ENCODE data around the gene PTCHD4. TPM values are rescaled to one million over a fixed set of nuclear protein-coding genes. Genes with fewer than 3 reads are reported as not detected.

The PTCHD4 gene
- total RNA-seq, 4 donors from 2014 or later: 1.2 to 2.6 (median 1.2) TPM; not detected in 1

GRCh38 chr6:48090546-48090945, 20.5 kb downstream of the PTCHD4 start:
- no peak overlapping the region for H3K4me3 ChIP-seq
- no peak for TF ChIP-seq POLR2A (IDR thresholded peaks at IDR 0.05)
- TF ChIP-seq EP300 (IDR thresholded peaks at IDR 0.05): no peak
- no peak for TF ChIP-seq POLR2AphosphoS5 (IDR thresholded peaks at IDR 0.05)
- TF ChIP-seq, protein P1, sequence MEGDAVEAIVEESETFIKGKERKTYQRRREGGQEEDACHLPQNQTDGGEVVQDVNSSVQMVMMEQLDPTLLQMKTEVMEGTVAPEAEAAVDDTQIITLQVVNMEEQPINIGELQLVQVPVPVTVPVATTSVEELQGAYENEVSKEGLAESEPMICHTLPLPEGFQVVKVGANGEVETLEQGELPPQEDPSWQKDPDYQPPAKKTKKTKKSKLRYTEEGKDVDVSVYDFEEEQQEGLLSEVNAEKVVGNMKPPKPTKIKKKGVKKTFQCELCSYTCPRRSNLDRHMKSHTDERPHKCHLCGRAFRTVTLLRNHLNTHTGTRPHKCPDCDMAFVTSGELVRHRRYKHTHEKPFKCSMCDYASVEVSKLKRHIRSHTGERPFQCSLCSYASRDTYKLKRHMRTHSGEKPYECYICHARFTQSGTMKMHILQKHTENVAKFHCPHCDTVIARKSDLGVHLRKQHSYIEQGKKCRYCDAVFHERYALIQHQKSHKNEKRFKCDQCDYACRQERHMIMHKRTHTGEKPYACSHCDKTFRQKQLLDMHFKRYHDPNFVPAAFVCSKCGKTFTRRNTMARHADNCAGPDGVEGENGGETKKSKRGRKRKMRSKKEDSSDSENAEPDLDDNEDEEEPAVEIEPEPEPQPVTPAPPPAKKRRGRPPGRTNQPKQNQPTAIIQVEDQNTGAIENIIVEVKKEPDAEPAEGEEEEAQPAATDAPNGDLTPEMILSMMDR (IDR thresholded peaks at IDR 0.05): no peak
- ATAC-seq: no peak
- H3K36me3 ChIP-seq: no peaks in the 10 kb centered on the region
- no peak overlapping the region for H3K27ac ChIP-seq
- no peaks in the 10 kb centered on the region for H3K4me1 ChIP-seq
- no peaks in the 10 kb centered on the region for H3K27me3 ChIP-seq
- WGBS, 2 donors (ENCODE audit: low coverage in 1 of 2): 70 to 78% methylated on average over 4 of the region's 4 CpGs
- no peaks in the 10 kb centered on the region for H3K9me3 ChIP-seq

GRCh38 chr6:48087448-48087847, 23.5 kb downstream of the PTCHD4 start:
- Histone ChIP-seq H3K27ac (no peak overlapping the region), H3K4me1 (no peaks in the 10 kb centered on the region), H3K4me3 (no peak overlapping the region), H3K27me3 (no peaks in the 10 kb centered on the region), H3K9me3 (no peaks in the 10 kb centered on the region), H3K36me3 (no peaks in the 10 kb centered on the region)
- WGBS, 2 donors (ENCODE audit: low coverage in 1 of 2): 0 to 7% methylated on average over 1 of the region's 1 CpG
- no peak for TF ChIP-seq POLR2A (IDR thresholded peaks at IDR 0.05)
- TF ChIP-seq, protein P1 (IDR thresholded peaks at IDR 0.05): no peak
- no peak for TF ChIP-seq POLR2AphosphoS5 (IDR thresholded peaks at IDR 0.05)
- no peak for TF ChIP-seq EP300 (IDR thresholded peaks at IDR 0.05)
- ATAC-seq: no peak

DNA sequence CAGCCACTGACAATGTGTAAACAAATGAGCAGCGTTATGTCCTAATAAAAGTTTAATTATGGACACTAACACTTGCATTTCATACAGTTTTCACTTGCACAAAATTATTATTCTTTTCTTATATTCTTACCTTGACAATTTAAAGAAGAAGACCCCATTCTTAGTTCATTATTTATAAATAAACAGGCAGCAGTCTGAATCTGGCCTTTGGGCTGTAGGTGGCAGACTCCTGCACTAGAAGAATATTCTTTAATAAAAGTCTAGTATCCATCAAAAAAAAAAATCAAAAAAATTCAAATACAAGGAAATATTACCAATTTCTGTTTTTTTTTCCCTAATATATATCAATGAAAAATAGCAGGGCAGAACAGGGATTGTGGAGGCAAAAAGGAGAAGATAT, 24.8 kb downstream of the PTCHD4 start:
- ATAC-seq: no peak
- Histone ChIP-seq H3K27me3 (no peaks in the 10 kb centered on the region), H3K27ac (no peak overlapping the region), H3K4me1 (no peaks in the 10 kb centered on the region), H3K36me3 (no peaks in the 10 kb centered on the region), H3K9me3 (no peaks in the 10 kb centered on the region), H3K4me3 (no peak overlapping the region)
- TF ChIP-seq POLR2A (IDR thresholded peaks at IDR 0.05) (no peak), EP300 (IDR thresholded peaks at IDR 0.05) (no peak), POLR2AphosphoS5 (IDR thresholded peaks at IDR 0.05) (no peak)
- TF ChIP-seq, protein P1 (IDR thresholded peaks at IDR 0.05): no peak
- WGBS, 2 donors (ENCODE audit: low coverage in 1 of 2): 79% methylated on average over 1 of the region's 1 CpG; no CpG with 5 or more reads in 1 of the 2 donors

- no peaks in the 10 kb centered on the region for H3K4me1 ChIP-seq
- no peaks in the 10 kb centered on the region for H3K36me3 ChIP-seq
- H3K4me3 ChIP-seq: no peak overlapping the region
- H3K9me3 ChIP-seq: no peaks in the 10 kb centered on the region
- H3K27ac ChIP-seq: no peak overlapping the region
- no peaks in the 10 kb centered on the region for H3K27me3 ChIP-seq
- TF ChIP-seq, protein P1 (IDR thresholded peaks at IDR 0.05): no peak
- TF ChIP-seq POLR2AphosphoS5 (IDR thresholded peaks at IDR 0.05): no peak
- TF ChIP-seq POLR2A (IDR thresholded peaks at IDR 0.05): no peak
- TF ChIP-seq EP300 (IDR thresholded peaks at IDR 0.05): no peak
- no peak for ATAC-seq
Measured at GRCh38 chr6:48085131-48085741, 25.8 kb downstream of the PTCHD4 start.

- H3K4me1 ChIP-seq: no peaks in the 10 kb centered on the region
- TF ChIP-seq, protein P1 (IDR thresholded peaks at IDR 0.05): no peak
- no peak for TF ChIP-seq POLR2AphosphoS5 (IDR thresholded peaks at IDR 0.05)
- no peak for TF ChIP-seq POLR2A (IDR thresholded peaks at IDR 0.05)
- TF ChIP-seq EP300 (IDR thresholded peaks at IDR 0.05): no peak
- no peaks in the 10 kb centered on the region for H3K27me3 ChIP-seq
- no peak overlapping the region for H3K27ac ChIP-seq
- no peak overlapping the region for H3K4me3 ChIP-seq
- no peak for ATAC-seq
- H3K9me3 ChIP-seq: no peaks in the 10 kb centered on the region
- no peaks in the 10 kb centered on the region for H3K36me3 ChIP-seq
Measured at GRCh38 chr6:48084201-48084600, 26.8 kb downstream of the PTCHD4 start.
